Measurements from ENCODE around the gene ADAM10.

GRCh38 chr15:58593870-58594269, 155.6 kb downstream of the ADAM10 start:
- TF ChIP-seq CTCF (conservative IDR thresholded peaks at IDR 0.05; ENCODE audit: low read length) (no peak), EZH2phosphoT487 (IDR thresholded peaks at IDR 0.05; ENCODE audit: borderline replicate concordance) (no peak)

Measured in Loucy (cell line).